ENCODE data around the gene BCL2L11. TPM values are rescaled to one million over a fixed set of nuclear protein-coding genes. Genes with fewer than 3 reads are reported as not detected.
A peak's percentile ranks its signal among the peaks of the same experiment; 100 is the strongest.

The BCL2L11 gene
- total RNA-seq, 1 donor from 2014 or later: 11.4 TPM

- Mint-ChIP-seq H3K9me3 (ENCODE audit: low read depth) (no peaks in the 10 kb centered on the region), H3K36me3 (ENCODE audit: low read depth) (peaks cover 12% of the 10 kb centered on the region), H3K4me3 (ENCODE audit: unreplicated experiment) (no peak overlapping the region), H3K27me3 (ENCODE audit: low read depth) (no peaks in the 10 kb centered on the region), H3K27ac (ENCODE audit: unreplicated experiment) (no peak overlapping the region), H3K4me1 (ENCODE audit: low read depth) (peaks cover 34% of the 10 kb centered on the region)
- no peak for TF ChIP-seq CTCF (IDR thresholded peaks at IDR 0.05)
- no peak for DNase-seq (ENCODE audit: low spot score)
Measured at GRCh38 chr2:111157071-111157661, 36.5 kb downstream of the BCL2L11 start.

- no peak for TF ChIP-seq CTCF (IDR thresholded peaks at IDR 0.05)
- Mint-ChIP-seq H3K9me3 (ENCODE audit: low read depth) (no peaks in the 10 kb centered on the region), H3K27me3 (ENCODE audit: low read depth) (no peaks in the 10 kb centered on the region), H3K27ac (ENCODE audit: unreplicated experiment) (no peak overlapping the region), H3K36me3 (ENCODE audit: low read depth) (peaks cover 10% of the 10 kb centered on the region), H3K4me3 (ENCODE audit: unreplicated experiment) (no peak overlapping the region), H3K4me1 (ENCODE audit: low read depth) (peaks cover 38% of the 10 kb centered on the region)
- DNase-seq (ENCODE audit: low spot score): no peak
Measured at GRCh38 chr2:111157798-111158197, 37.1 kb downstream of the BCL2L11 start.

- H3K27ac Mint-ChIP-seq (ENCODE audit: unreplicated experiment): peak overlapping the region; percentile 92
- no peaks in the 10 kb centered on the region for H3K9me3 Mint-ChIP-seq (ENCODE audit: low read depth)
- H3K4me3 Mint-ChIP-seq (ENCODE audit: unreplicated experiment): no peak overlapping the region
- no peak for TF ChIP-seq CTCF (IDR thresholded peaks at IDR 0.05)
- peaks cover 12% of the 10 kb centered on the region for H3K36me3 Mint-ChIP-seq (ENCODE audit: low read depth)
- H3K27me3 Mint-ChIP-seq (ENCODE audit: low read depth): no peaks in the 10 kb centered on the region
- peaks cover 48% of the 10 kb centered on the region for H3K4me1 Mint-ChIP-seq (ENCODE audit: low read depth)
- DNase-seq (ENCODE audit: low spot score): no peak
Measured at GRCh38 chr2:111159641-111160040, 38.9 kb downstream of the BCL2L11 start.

GRCh38 chr2:111160758-111161157 is 40.0 kb downstream of the BCL2L11 start:
- Mint-ChIP-seq H3K27ac (ENCODE audit: unreplicated experiment) (peak overlapping the region; percentile 92), H3K27me3 (ENCODE audit: low read depth) (no peaks in the 10 kb centered on the region), H3K4me1 (ENCODE audit: low read depth) (peaks cover 52% of the 10 kb centered on the region), H3K36me3 (ENCODE audit: low read depth) (peaks cover 18% of the 10 kb centered on the region), H3K4me3 (ENCODE audit: unreplicated experiment) (no peak overlapping the region), H3K9me3 (ENCODE audit: low read depth) (no peaks in the 10 kb centered on the region)
- no peak for TF ChIP-seq CTCF (IDR thresholded peaks at IDR 0.05)
- DNase-seq (ENCODE audit: low spot score): no peak

GRCh38 chr2:111161971-111162370 is 41.3 kb downstream of the BCL2L11 start:
- no peak for DNase-seq (ENCODE audit: low spot score)
- peaks cover 48% of the 10 kb centered on the region for H3K4me1 Mint-ChIP-seq (ENCODE audit: low read depth)
- H3K36me3 Mint-ChIP-seq (ENCODE audit: low read depth): peaks cover 17% of the 10 kb centered on the region
- TF ChIP-seq CTCF (IDR thresholded peaks at IDR 0.05): no peak
- H3K9me3 Mint-ChIP-seq (ENCODE audit: low read depth): no peaks in the 10 kb centered on the region
- no peaks in the 10 kb centered on the region for H3K27me3 Mint-ChIP-seq (ENCODE audit: low read depth)
- no peak overlapping the region for H3K4me3 Mint-ChIP-seq (ENCODE audit: unreplicated experiment)
- H3K27ac Mint-ChIP-seq (ENCODE audit: unreplicated experiment): peak overlapping the region; percentile 32

Data from chondrocyte (in vitro differentiated cells).